HG02623 (cell line): ENCODE measurements around the gene EFNA5.
"Not testable (repeated sequence)": the region's sequence is repeated elsewhere in the genome, so short reads cannot be mapped to it uniquely, and the experiment has no call there.

Experiments used
- ATAC-seq: cut with Tn5 transposase; IDR thresholded peaks from one replicate; pipeline ENCODE4 v1.9.1; 2021; ENCODE audit warnings: moderate library complexity; ENCODE audit not compliant: unreplicated experiment

Gene EFNA5

GRCh38 chr5:107466233-107466769 lies 204.4 kb downstream of the EFNA5 start:
- ATAC-seq: no peak

DNA sequence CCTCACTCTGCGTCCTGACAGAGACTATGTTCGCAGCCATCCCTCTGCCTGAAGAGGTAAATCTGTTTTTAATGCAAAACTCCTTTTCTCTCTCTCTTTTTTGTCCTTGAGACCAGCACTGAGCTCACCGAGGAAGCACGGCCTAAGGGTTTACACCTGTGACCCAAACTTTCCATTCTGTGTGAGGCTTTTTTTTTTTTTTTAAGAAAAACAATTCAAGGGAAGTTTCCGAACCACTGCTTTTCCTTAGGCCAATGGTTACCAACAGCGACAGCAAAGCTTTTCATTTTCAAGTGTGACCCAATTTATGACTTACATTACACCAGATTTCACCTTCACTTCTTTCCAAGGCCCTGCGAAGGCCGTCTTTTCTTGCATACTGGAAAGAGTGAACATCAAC lies 205.9 kb downstream of the EFNA5 start:
- ATAC-seq: no peak

GRCh38 chr5:107464416-107464815 lies 206.3 kb downstream of the EFNA5 start:
- ATAC-seq: no peak

GRCh38 chr5:107463731-107464130 lies 207.0 kb downstream of the EFNA5 start:
- ATAC-seq: no peak

GRCh38 chr5:107461770-107462169 lies 209.0 kb downstream of the EFNA5 start:
- no peak for ATAC-seq

- ATAC-seq: no peak
These were observed 209.9 kb downstream of the EFNA5 start for GRCh38 chr5:107460789-107461188.

- ATAC-seq: no peak
These were observed 211.1 kb downstream of the EFNA5 start for GRCh38 chr5:107459605-107460004.

DNA sequence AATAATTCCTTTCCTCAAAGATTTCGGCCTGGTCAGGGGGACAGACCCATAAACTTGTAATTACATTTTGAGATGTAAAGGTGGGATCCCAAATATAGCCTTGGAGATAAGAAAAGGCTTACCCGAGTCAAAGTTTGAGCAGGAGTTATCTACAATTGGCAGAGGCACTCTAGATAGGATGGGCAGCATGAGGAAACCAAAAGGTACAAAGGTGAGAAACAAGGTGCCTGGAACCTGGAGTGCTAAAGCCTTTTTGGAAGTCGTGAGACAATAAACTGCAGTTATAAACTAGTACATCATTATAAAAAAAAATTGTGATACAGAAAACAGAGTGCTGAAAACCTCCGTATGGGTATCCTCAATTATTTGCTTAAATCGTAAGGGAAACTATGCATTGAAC lies 212.4 kb downstream of the EFNA5 start:
- ATAC-seq: no peak

GRCh38 chr5:107457881-107458280 lies 212.9 kb downstream of the EFNA5 start:
- no peak for ATAC-seq

DNA sequence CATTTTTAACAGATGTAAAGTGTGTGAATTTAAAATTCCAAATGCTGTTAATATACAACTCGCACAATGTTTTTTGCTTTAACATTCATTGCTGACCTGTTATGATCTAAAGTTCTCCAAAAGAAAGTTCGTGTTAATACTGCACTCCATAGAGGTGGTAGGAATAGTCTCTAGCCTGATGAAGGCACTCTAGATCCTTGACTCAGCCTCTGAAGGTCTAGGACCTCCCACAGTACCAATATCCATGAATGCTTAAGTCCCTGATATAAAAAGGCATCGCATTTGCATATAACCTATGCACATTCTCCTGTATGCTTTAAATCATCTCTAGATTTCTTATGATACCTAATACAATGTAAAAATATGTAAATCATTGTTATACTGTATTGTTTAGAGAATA lies 213.6 kb downstream of the EFNA5 start:
- no peak for ATAC-seq

DNA sequence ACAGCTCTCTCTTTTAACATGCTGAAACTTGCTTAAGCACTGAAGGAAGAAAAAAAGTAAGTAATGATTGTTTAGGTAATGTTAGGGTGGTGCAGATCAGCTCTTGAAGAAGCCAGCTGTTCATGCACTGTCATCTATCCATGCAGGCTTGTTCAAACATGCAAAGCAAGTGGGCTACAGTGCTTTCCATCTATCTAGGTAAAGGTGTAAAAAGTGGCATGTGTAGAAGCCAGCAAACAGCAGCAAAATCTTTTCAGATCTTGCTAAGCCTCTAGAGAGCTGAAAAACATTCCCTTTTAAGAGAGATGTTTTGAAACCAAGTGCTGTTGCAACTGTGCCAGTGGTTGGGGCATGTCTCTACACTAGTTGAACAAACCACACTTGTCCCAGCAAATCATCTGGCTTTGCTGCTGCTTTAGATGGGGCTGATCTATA lies 214.4 kb downstream of the EFNA5 start:
- ATAC-seq: peak; percentile 64

GRCh38 chr5:107455111-107455544 lies 215.6 kb downstream of the EFNA5 start:
- ATAC-seq: no peak

- not testable (repeated sequence) for ATAC-seq
These were observed 218.9 kb downstream of the EFNA5 start for GRCh38 chr5:107451827-107452226.

GRCh38 chr5:107451028-107451427 lies 219.7 kb downstream of the EFNA5 start:
- ATAC-seq: no peak

DNA sequence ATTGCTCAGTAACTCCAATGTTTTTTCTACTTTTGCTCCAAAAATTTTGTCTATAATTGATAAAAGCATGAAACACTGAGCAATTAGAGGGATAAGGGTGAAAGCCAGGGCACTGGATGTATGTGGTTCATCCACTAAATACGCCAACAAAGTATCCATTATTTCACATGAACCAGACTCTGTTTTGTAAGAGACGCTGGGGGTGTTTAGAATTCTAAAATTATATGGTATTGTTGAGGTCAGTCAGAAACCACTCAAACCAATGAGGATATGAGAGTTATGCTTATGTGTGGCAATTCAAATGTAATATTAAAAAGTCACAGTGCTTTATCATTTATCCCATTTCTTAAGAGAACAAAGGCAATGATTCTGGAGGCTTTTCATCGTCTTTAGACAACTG lies 220.2 kb downstream of the EFNA5 start:
- ATAC-seq: no peak

GRCh38 chr5:107449369-107449768 lies 221.4 kb downstream of the EFNA5 start:
- ATAC-seq: no peak

DNA sequence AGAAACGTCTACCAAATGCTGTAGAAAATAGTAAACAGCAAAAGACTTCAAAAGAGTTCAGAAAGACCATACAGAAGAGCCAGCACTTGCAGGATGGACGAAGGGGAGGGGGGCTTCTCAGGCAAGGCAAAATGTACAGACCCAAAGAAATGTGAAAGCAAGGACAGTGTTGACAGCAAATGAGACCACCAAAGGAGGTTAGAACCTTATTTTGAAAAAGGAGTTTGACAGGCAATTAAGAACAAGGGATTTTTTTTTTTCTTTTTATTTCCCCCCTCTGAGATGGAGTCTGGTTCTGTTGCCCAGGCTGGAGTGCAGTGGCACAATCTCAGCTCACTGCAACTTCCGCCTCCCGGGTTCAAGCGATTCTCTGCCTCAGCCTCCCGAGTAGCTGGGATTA lies 223.2 kb downstream of the EFNA5 start:
- ATAC-seq: no peak

DNA sequence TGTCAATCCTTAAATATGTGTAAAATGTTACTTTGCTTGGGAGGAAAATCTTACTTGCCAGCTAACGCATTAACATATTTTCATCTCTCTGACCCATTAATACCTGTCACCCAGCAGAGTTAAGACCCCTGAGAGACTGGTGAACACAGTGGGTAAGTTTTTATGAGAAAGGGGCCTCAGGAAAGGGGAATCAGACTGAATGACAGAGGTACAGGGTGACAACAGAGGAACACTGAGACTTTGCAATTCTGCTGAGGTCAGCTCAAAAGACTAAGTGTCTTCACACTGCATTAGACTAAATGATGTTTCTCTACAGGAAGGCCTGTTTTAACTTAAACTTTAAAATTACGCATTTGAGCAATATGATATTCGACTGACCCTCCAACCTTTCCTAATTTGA lies 223.8 kb downstream of the EFNA5 start:
- no peak for ATAC-seq

GRCh38 chr5:107444300-107444699 lies 226.4 kb downstream of the EFNA5 start:
- ATAC-seq: no peak

GRCh38 chr5:107443897-107444296 lies 226.8 kb downstream of the EFNA5 start:
- no peak for ATAC-seq

- no peak for ATAC-seq
These were observed 228.3 kb downstream of the EFNA5 start for GRCh38 chr5:107442452-107442851.

DNA sequence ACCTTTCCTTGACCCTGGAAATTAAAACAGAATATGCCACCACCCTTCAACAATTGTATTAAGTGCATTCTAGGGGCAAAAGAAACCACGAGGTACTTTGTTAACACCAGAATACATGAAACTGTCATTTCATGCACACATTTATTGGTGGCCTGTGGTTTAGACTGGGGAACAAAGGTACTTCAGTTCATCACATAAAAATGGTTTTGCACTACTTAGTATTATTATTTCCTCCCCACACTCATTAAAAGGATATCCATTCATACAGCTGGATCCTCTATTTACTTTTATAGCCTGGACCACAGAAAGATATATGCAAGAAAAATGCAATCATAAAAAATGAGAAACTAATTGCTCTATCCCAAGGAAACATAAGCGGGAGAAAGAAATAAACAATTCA lies 230.9 kb downstream of the EFNA5 start:
- ATAC-seq: no peak

DNA sequence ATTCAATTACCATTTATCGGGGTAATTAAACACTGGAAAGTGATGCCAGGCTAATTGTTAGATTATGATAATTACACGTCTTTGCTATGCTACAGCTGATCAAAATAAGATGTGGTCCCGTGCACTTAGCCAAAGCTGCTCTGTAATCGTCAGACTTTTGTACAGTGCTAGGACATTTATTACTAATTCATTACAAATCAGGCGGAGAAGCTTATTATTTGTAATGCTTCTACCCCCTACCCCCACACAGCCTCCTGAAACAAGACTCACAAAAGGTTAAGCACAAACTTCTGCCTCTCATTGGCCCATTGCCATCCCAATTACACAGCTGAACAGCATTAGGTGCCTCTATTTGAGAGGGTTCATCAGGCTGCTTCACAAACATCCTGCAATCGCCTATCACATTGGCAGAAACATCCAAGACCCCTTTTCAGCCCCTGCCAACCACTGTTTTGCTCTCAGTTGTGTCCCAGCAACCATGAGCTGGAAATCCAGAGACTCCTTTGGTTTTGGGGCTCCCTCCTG lies 232.7 kb downstream of the EFNA5 start:
- ATAC-seq: no peak
